Testis (tissue), 3 donors: ENCODE data around the gene SDR39U1. TPM values are rescaled to one million over a fixed set of nuclear protein-coding genes. Genes with fewer than 3 reads are reported as not detected.

ENCODE experiments used
- DNase-seq: peaks from one replicate; pipeline ENCODE4 v3.0.0-alpha.2; 2019
- H3K27ac ChIP-seq, 2 donors: fragments of 200-600 bp; sonication (generic); one replicate each; pipeline ENCODE4 v1.5.1; 2019
- H3K27me3 ChIP-seq: fragments of 200-600 bp; sonication (generic); one replicate; pipeline ENCODE4 v1.5.1; 2019
- H3K36me3 ChIP-seq: fragments of 200-600 bp; sonication (generic); one replicate; pipeline ENCODE4 v1.5.1; 2017; ENCODE audit warnings: low read depth; ENCODE audit errors: missing control alignments
- H3K4me1 ChIP-seq: fragments of 200-600 bp; sonication (generic); one replicate; pipeline ENCODE4 v1.5.1; 2019
- H3K4me3 ChIP-seq, 2 donors: fragments of 200-600 bp; sonication (generic); one replicate each; pipeline ENCODE4 v1.5.1; 2017 to 2019
- H3K9me3 ChIP-seq: fragments of 200-600 bp; sonication (generic); one replicate; pipeline ENCODE4 v1.5.1; 2017
- POLR2A ChIP-seq: fragments of 450-650 bp; IDR thresholded peaks from one replicate; pipeline ENCODE4 v1.6.1; 2017; ENCODE audit warnings: antibody characterized with exemption, mild to moderate bottlenecking, moderate library complexity
- WGBS, 2 donors: methylation state at CpG; one replicate each; pipeline ENCODE4 v1.1.5; 2018; 5-methylcytosine and 5-hydroxymethylcytosine counted together
- intact Hi-C: fragments of 100-400 bp; cut with DNase I; formaldehyde crosslinking; loops from one replicate; pipeline ENCODE4 v1.15.1; 2023; ENCODE audit warnings: low total_unique reads
- polyA plus RNA-seq: library from polyadenylated mRNA; stranded (reverse); fragments of 350-450 nt; fragmentation: Illumina TruSeq; extraction: RNeasy Lipid Tissue Mini Kit (QIAGEN cat#74804); gene quantifications from one replicate; pipeline ENCODE4 v1.2.3, GENCODE V29; 2014; ENCODE audit warnings: low read depth, low replicate concordance; ENCODE audit not compliant: insufficient read depth
- total RNA-seq, 2 donors: library from RNA; depleted of rRNA; stranded (reverse); fragments of >200 nt; gene quantifications; one replicate each; pipeline ENCODE4 v1.2.3, GENCODE V29; 2016
- TF ChIP-seq, protein P1 (sequence below), 3 experiments: fragments of 450-650 bp in 2 of 3; fragments of 200-600 bp in 1 of 3; sonication (generic) in 1 of 3; IDR thresholded peaks; one replicate each; pipeline ENCODE4 v1.5.1; 2016 to 2019; ENCODE audit warnings: antibody characterized with exemption in 3 of 3, mild to moderate bottlenecking in 2 of 3, moderate library complexity in 1 of 3

The SDR39U1 gene
- total and polyA plus RNA-seq, 3 donors from 2014 or later: 76.6 to 86.1 (median 76.7) TPM

DNA sequence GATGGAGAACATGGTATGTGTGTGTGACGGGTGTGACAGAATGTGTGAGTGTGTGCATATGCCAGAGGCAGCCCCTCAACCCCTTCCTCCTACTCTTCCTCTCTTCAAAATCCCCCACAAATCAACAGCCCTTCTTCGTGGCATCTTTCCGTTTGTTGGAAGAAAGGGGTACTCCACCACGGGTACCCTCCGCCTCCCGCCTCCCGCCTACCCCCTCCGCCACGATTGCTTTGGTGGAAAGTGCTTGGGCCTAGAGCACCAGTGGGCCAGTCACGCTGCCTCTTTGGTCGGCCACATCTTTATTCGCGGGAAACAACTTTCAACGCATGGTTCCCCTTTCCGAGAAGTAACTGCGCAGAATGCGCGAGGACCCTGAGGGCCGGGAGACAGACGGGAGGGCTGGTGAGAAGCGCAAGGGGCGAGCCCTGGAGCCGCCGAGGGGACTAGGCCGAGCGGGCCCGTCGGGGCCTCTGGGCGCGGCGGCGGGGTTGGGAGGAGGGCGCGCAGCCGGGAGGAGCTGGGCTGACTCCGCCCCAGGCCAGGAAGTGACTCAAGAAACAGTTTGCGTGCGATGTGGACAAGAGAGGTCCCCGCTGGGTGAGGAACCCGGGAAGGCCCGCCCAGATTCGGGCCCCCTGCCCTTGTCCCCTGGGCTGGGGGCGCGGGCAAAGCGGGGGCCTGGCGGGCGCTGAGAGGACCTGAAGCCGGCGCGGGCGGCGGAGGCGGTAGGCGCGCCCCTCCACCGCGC is 13.0 kb downstream of the SDR39U1 start, which contains the start of the genes CBLN3 and KHNYN:
Gene CBLN3, minus strand, starts transcription at position 274 of the 748 bp plus-strand sequence. CDS start 614 bp downstream, outside the sequence.
Gene KHNYN, plus strand, starts transcription at position 560 of the 748 bp plus-strand sequence. CDS start 777 bp downstream, outside the sequence.
- no peaks in the 10 kb centered on the region for H3K9me3 ChIP-seq
- H3K27me3 ChIP-seq: no peaks in the 10 kb centered on the region
- H3K4me1 ChIP-seq: peaks cover 29% of the 10 kb centered on the region
- 6 to 14% methylated on average over 14 to 44 of the region's 57 CpGs for WGBS, 2 donors
- intact Hi-C loops: loop anchor here (5.0 kb wide), 2 partner anchors 62 to 97 kb away; partner anchors contain the start of gene NFATC4
- peak within 1 kb of the TSS; percentile 68 to 80 for H3K4me3 ChIP-seq
- peak; percentile 94 for DNase-seq
- no peaks in the 10 kb centered on the region for H3K36me3 ChIP-seq
- peak within 1 kb of the TSS; percentile 92 to 98 for H3K27ac ChIP-seq
- TF ChIP-seq, protein P1, sequence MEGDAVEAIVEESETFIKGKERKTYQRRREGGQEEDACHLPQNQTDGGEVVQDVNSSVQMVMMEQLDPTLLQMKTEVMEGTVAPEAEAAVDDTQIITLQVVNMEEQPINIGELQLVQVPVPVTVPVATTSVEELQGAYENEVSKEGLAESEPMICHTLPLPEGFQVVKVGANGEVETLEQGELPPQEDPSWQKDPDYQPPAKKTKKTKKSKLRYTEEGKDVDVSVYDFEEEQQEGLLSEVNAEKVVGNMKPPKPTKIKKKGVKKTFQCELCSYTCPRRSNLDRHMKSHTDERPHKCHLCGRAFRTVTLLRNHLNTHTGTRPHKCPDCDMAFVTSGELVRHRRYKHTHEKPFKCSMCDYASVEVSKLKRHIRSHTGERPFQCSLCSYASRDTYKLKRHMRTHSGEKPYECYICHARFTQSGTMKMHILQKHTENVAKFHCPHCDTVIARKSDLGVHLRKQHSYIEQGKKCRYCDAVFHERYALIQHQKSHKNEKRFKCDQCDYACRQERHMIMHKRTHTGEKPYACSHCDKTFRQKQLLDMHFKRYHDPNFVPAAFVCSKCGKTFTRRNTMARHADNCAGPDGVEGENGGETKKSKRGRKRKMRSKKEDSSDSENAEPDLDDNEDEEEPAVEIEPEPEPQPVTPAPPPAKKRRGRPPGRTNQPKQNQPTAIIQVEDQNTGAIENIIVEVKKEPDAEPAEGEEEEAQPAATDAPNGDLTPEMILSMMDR (IDR thresholded peaks at IDR 0.05): no peak
- peak; percentile 46 for TF ChIP-seq POLR2A

DNA sequence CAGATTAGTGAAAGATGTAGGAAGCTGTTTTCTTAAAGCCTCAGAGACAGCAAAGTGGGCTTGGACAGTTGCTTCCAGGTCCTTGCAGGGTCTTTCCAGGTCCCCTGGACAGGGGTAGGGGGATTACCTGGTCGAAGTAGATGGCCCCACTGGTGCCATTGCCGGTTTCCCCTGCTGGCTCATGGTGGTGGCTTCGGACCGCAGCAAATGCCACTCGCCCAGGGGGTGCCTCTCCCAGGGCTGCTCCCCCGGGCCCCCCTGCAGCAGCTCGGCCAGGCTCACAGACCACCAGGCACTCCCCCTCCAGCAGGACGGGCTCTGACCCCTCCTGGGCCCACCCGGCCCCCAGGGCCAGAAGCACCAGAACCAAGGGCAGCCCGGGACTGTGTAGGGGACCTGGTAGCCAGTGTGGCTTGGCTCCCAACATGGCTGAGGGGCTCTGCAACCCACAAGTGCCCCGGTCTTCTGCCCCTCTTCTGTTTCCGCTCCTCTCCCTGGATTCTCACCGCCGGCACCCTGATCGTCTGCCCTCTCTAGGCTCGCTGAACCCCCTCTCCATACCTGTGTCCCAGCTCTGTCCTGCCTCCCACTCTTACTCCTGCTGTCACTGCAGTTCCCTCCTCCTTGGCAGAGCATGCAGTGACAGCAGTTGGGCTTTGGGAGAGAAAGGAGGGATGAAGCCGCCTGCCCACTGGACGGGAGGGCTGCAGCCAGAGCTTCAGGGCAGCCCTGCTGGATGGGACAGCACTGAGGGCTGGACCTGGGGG is 13.8 kb downstream of the SDR39U1 start:
- H3K27me3 ChIP-seq: no peaks in the 10 kb centered on the region
- intact Hi-C loops: no loop called here
- H3K4me1 ChIP-seq: peaks cover 29% of the 10 kb centered on the region
- H3K27ac ChIP-seq: peak overlapping the region; percentile 92 to 98
- TF ChIP-seq POLR2A: no peak
- TF ChIP-seq, protein P1 (IDR thresholded peaks at IDR 0.05): no peak
- H3K36me3 ChIP-seq: no peaks in the 10 kb centered on the region
- peak overlapping the region in 1 of 2 donors; percentile 80 for H3K4me3 ChIP-seq
- H3K9me3 ChIP-seq: no peaks in the 10 kb centered on the region
- DNase-seq: no peak
- 47 to 66% methylated on average over 10 to 15 of the region's 18 CpGs for WGBS, 2 donors

DNA sequence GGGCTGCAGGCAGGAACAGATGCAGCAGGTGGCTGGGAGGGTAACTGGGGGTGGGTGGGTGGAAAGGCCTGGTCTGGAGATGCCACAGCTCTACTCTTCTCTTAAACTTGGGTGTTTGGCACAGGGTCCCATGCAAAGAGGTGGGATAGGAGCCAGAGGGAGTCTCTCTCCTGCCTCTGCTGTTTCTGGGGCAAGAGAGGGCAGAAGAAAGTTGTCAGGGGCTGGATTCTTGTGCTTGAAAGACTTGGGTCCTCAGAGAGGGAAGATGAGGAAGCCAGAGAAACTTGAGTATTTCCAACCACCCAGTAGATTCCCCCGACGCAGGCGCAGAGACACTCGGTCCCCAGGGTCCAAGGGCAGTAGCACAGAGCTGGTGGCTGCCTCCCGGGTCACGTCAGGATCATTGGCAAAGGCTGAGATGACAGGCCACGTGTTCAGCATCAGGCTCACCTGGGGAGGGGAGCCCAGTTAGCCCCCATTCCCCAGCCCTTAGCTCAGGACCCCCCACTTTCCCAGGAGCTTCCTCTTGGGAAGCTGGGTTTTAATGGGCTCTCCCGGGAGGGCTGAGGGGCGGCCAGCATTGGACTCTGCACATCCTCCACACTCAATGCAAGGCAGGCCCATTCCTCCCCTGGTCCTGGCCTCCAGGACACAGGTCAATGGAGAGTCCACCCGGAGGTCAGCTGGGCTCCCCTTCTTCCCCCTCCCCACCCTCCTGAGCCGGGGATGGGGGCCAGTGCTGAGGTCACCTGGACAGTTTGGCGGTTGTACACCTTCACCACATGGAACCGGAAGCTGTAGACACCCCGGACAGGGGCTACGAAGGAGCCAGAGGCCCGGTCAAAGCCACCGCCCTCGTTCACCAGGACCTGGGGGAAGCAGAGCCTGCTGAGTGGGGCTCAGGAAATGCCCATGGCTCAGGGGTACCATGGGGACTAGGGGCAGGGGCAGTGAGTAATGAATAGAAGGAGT is 14.8 kb downstream of the SDR39U1 start:
- 85 to 90% methylated on average over 15 to 18 of the region's 18 CpGs for WGBS, 2 donors
- DNase-seq: no peak

More for the DNA sequence above, 14.8 kb downstream of the SDR39U1 start:
- peaks cover 29% of the 10 kb centered on the region for H3K4me1 ChIP-seq
- H3K36me3 ChIP-seq: no peaks in the 10 kb centered on the region
- no peak overlapping the region for H3K4me3 ChIP-seq
- intact Hi-C loops: no loop called here
- no peak overlapping the region for H3K27ac ChIP-seq
- TF ChIP-seq POLR2A: no peak
- TF ChIP-seq, protein P1 (IDR thresholded peaks at IDR 0.05): no peak
- no peaks in the 10 kb centered on the region for H3K9me3 ChIP-seq
- H3K27me3 ChIP-seq: no peaks in the 10 kb centered on the region
